ENCODE measurements around the gene PRTFDC1. TPM values are rescaled to one million over a fixed set of nuclear protein-coding genes. Genes with fewer than 3 reads are reported as not detected.

The PRTFDC1 gene
- total RNA-seq, 1 experiment from 2014 or later, result 83.2 TPM

GRCh38 chr10:24981161-24981710, 28.8 kb upstream of the PRTFDC1 start:
- H3K9me3 Mint-ChIP-seq (ENCODE audit: unreplicated experiment), result no peaks in the 10 kb centered on the region
- Histone ChIP-seq H3K4me3 (ENCODE audit: low read depth, low read length) (no peak overlapping the region), H3K9me3 (no peaks in the 10 kb centered on the region), H3K27me3 (replicated peaks; ENCODE audit: control insufficient read depth, insufficient read depth, low read length) (no peaks in the 10 kb centered on the region), H3K4me1 (peaks cover 6% of the 10 kb centered on the region; the same call in 1 of the 2 replicates), H3K36me3 (ENCODE audit: control insufficient read depth, insufficient read depth, low read length) (no peaks in the 10 kb centered on the region)
- no peaks in the 10 kb centered on the region for H3K36me3 Mint-ChIP-seq (ENCODE audit: insufficient read depth, unreplicated experiment)
- H3K27ac Mint-ChIP-seq (ENCODE audit: unreplicated experiment), result no peak overlapping the region
- no peak overlapping the region for H3K4me3 Mint-ChIP-seq (ENCODE audit: unreplicated experiment)
- H3K4me1 Mint-ChIP-seq (ENCODE audit: low read depth, unreplicated experiment), result no peaks in the 10 kb centered on the region
- no TSS peak for BruUV-seq (replicated peaks)
- H3K27me3 Mint-ChIP-seq (ENCODE audit: insufficient read depth, unreplicated experiment), result no peaks in the 10 kb centered on the region
- DNase-seq, result no peak
- CTCF ChIA-PET, result interaction anchor here (0.6 kb wide), 1 partner anchor 25 kb away, joined by 3 read pairs; no protein-coding TSS in a partner anchor
- no peak for TF ChIP-seq CTCF (IDR thresholded peaks at IDR 0.05; ENCODE audit: insufficient read depth in 1 of 2, low read depth in 1 of 2, low read length in 1 of 2, severe bottlenecking in 1 of 2, unreplicated experiment in 1 of 2)
- POLR2A ChIA-PET, result no interaction called here
- intact Hi-C loops (cut with micrococcal nuclease; ENCODE audit: unreplicated experiment), result no loop called here

GRCh38 chr10:24979685-24980084, 27.3 kb upstream of the PRTFDC1 start:
- no peak for TF ChIP-seq CTCF (IDR thresholded peaks at IDR 0.05; ENCODE audit: insufficient read depth in 1 of 2, low read depth in 1 of 2, low read length in 1 of 2, severe bottlenecking in 1 of 2, unreplicated experiment in 1 of 2)
- Mint-ChIP-seq H3K36me3 (ENCODE audit: insufficient read depth, unreplicated experiment) (no peaks in the 10 kb centered on the region), H3K27ac (ENCODE audit: unreplicated experiment) (no peak overlapping the region), H3K9me3 (ENCODE audit: unreplicated experiment) (no peaks in the 10 kb centered on the region), H3K4me1 (ENCODE audit: low read depth, unreplicated experiment) (peaks cover 13% of the 10 kb centered on the region), H3K4me3 (ENCODE audit: unreplicated experiment) (no peak overlapping the region), H3K27me3 (ENCODE audit: insufficient read depth, unreplicated experiment) (no peaks in the 10 kb centered on the region)
- Histone ChIP-seq H3K36me3 (ENCODE audit: control insufficient read depth, insufficient read depth, low read length) (no peaks in the 10 kb centered on the region), H3K9me3 (no peaks in the 10 kb centered on the region), H3K4me1 (peaks cover 8% of the 10 kb centered on the region), H3K27me3 (replicated peaks; ENCODE audit: control insufficient read depth, insufficient read depth, low read length) (no peaks in the 10 kb centered on the region), H3K4me3 (ENCODE audit: low read depth, low read length) (no peak overlapping the region)
- DNase-seq, result no peak
- intact Hi-C loops (cut with micrococcal nuclease; ENCODE audit: unreplicated experiment), result no loop called here
- ChIA-PET POLR2A (no interaction called here), CTCF (no interaction called here)
- BruUV-seq (replicated peaks), result no TSS peak

GRCh38 chr10:24974976-24975375, 22.6 kb upstream of the PRTFDC1 start:
- H3K4me1 Mint-ChIP-seq (ENCODE audit: low read depth, unreplicated experiment), result peaks cover 13% of the 10 kb centered on the region
- BruUV-seq (replicated peaks), result no TSS peak
- no peaks in the 10 kb centered on the region for H3K9me3 Mint-ChIP-seq (ENCODE audit: unreplicated experiment)
- DNase-seq, result peak; percentile 57 to 65
- ChIA-PET CTCF (interaction anchor here (0.6 to 1.1 kb wide), 5 partner anchors 11 to 357 kb away, joined by 3 to 4 read pairs (median 3); partner anchors contain the start of gene PRTFDC1), POLR2A (interaction anchor here (0.6 to 1.0 kb wide), 3 partner anchors 23 to 112 kb away, joined by 3 to 4 read pairs (median 3); partner anchors contain the start of gene THNSL1)
- Histone ChIP-seq H3K9me3 (no peaks in the 10 kb centered on the region), H3K27me3 (replicated peaks; ENCODE audit: control insufficient read depth, insufficient read depth, low read length) (no peaks in the 10 kb centered on the region), H3K36me3 (ENCODE audit: control insufficient read depth, insufficient read depth, low read length) (no peaks in the 10 kb centered on the region), H3K4me3 (ENCODE audit: low read depth, low read length) (no peak overlapping the region), H3K4me1 (peaks cover 6% of the 10 kb centered on the region; the same call in 1 of the 2 replicates)
- H3K27ac Mint-ChIP-seq (ENCODE audit: unreplicated experiment), result no peak overlapping the region
- intact Hi-C loops (cut with micrococcal nuclease; ENCODE audit: unreplicated experiment), result no loop called here
- H3K27me3 Mint-ChIP-seq (ENCODE audit: insufficient read depth, unreplicated experiment), result no peaks in the 10 kb centered on the region
- no peak overlapping the region for H3K4me3 Mint-ChIP-seq (ENCODE audit: unreplicated experiment)
- peak; percentile 31 to 33 for TF ChIP-seq CTCF (IDR thresholded peaks at IDR 0.05; ENCODE audit: insufficient read depth in 1 of 2, low read depth in 1 of 2, low read length in 1 of 2, severe bottlenecking in 1 of 2, unreplicated experiment in 1 of 2)
- H3K36me3 Mint-ChIP-seq (ENCODE audit: insufficient read depth, unreplicated experiment), result no peaks in the 10 kb centered on the region

All from Caco-2 (cell line).